Fibroblast of skin of scalp (primary cell): Measurements from ENCODE around the gene FOXD2. TPM values are rescaled to one million over a fixed set of nuclear protein-coding genes. Genes with fewer than 3 reads are reported as not detected.
A peak's percentile ranks its signal among the peaks of the same experiment; 100 is the strongest.

Experiments used
- DNase-seq: peaks from one replicate; pipeline ENCODE4 v3.0.0-alpha.2; 2013
- polyA plus RNA-seq, 2 experiments: library from polyadenylated mRNA; unstranded; fragments of 120-200 nt; gene quantifications; one replicate each; pipeline ENCODE4 v1.2.1, GENCODE V29; 2013; ENCODE audit not compliant: insufficient read length in 2 of 2

The FOXD2 gene
- polyA plus RNA-seq (2013, experiment 1 of 2; ENCODE audit: insufficient read length), result 0.33 TPM
- polyA plus RNA-seq (2013, experiment 2 of 2; ENCODE audit: insufficient read length), result 0.46 TPM

- DNase-seq, result peak; percentile 84
Observed at GRCh38 chr1:47437447-47438164, at the start of gene FOXD2. Gene FOXD2 (plus strand): TSS chr1:47438044. CDS start chr1:47438136, 92 bp downstream.

GRCh38 chr1:47388891-47389238, 49.0 kb upstream of the FOXD2 start:
- peak; percentile 65 for DNase-seq

- no peak for DNase-seq
Observed at GRCh38 chr1:47389731-47390130, 48.1 kb upstream of the FOXD2 start.

- no peak for DNase-seq
Observed at GRCh38 chr1:47390843-47391242, 47.0 kb upstream of the FOXD2 start.

GRCh38 chr1:47393141-47393540, 44.7 kb upstream of the FOXD2 start:
- no peak for DNase-seq

- no peak for DNase-seq
Observed at GRCh38 chr1:47395433-47395832, 42.4 kb upstream of the FOXD2 start.

GRCh38 chr1:47396671-47397196, 41.1 kb upstream of the FOXD2 start:
- no peak for DNase-seq

- DNase-seq, result no peak
Observed at GRCh38 chr1:47399138-47399845, 38.6 kb upstream of the FOXD2 start.

GRCh38 chr1:47399846-47400155, 38.0 kb upstream of the FOXD2 start:
- no peak for DNase-seq

- no peak for DNase-seq
Observed at GRCh38 chr1:47401761-47402160, 36.1 kb upstream of the FOXD2 start.

- DNase-seq, result no peak
Observed at GRCh38 chr1:47402591-47402990, 35.3 kb upstream of the FOXD2 start.

GRCh38 chr1:47403321-47403910, 34.4 kb upstream of the FOXD2 start:
- no peak for DNase-seq

- DNase-seq, result peak; percentile 18
Observed at GRCh38 chr1:47405697-47406096, 32.1 kb upstream of the FOXD2 start.

GRCh38 chr1:47406966-47407365, 30.9 kb upstream of the FOXD2 start:
- no peak for DNase-seq

GRCh38 chr1:47407481-47407880, 30.4 kb upstream of the FOXD2 start:
- peak; percentile 21 for DNase-seq

GRCh38 chr1:47409311-47410067, 28.4 kb upstream of the FOXD2 start:
- peak; percentile 92 for DNase-seq

- no peak for DNase-seq
Observed at GRCh38 chr1:47410068-47410455, 27.8 kb upstream of the FOXD2 start.

GRCh38 chr1:47411436-47411835, 26.4 kb upstream of the FOXD2 start:
- peak; percentile 46 for DNase-seq

- no peak for DNase-seq
Observed at GRCh38 chr1:47412437-47412836, 25.4 kb upstream of the FOXD2 start.

GRCh38 chr1:47415728-47416318, 22.0 kb upstream of the FOXD2 start, which contains the start of gene FOXE3:
Gene FOXE3 (plus strand): TSS chr1:47416285. CDS start chr1:47416316, 31 bp downstream.
- DNase-seq, result no peak

- DNase-seq, result no peak
Observed at GRCh38 chr1:47416319-47417169, 21.3 kb upstream of the FOXD2 start.
